ENCODE measurements around the gene CKLF. TPM values are rescaled to one million over a fixed set of nuclear protein-coding genes. Genes with fewer than 3 reads are reported as not detected.

The CKLF gene
- total RNA-seq, 2 donors from 2014 or later = 11.5 to 22.5 TPM

DNA sequence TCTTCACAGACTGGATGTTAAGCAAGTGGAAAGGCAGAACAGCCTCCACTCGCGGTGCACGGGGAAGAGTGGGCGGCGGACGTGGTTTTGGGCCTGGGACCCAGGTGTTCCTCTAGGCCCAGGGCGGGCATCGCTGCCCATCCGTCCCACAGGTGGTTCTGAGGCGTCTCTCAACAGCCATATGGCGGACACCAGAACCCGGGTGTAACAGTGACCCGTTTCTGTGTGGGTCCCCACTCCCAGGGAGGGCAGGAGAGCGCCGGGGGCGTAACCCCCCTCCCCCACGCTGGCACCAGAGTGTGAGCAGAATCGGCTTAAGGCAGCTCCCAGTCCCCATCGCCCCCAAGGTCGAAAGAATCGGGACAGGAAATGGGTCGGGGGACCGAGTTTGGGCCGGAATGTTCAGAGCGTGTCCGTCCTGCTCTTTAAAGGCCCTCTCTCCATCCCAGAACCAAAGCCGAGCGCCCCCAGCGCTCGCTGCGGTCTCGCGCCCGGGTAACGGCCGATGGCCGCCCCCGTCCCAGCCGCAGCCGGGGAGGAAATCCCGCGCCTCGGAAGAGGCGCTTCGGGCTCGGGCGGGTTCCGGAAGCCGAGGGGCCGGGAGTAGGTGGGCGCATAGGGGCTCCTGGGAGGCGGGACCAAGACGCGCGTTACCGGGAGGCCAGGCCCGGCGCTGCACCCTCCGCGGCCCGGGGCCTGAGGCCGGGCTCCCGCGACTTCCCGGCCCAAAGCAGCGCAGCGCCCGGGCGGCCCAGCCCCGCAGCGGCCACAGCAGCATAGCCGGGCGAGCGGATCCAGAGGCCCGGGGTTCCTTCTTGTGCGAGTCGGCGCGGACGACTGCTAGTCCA, 2.9 kb upstream of the CKLF start, which contains the start of gene TK2:
TK2 (minus strand) TSS at position 839 of the 848 bp plus-strand sequence; CDS start at position 778, 61 bp downstream.
- Histone ChIP-seq H3K4me3 (peak within 1 kb of the TSS; percentile 74 to 87), H3K4me1 (peaks cover 0 to 53% of the 10 kb centered on the region in 2 donors), H3K9me3 (no peaks in the 10 kb centered on the region), H3K27ac (peak within 1 kb of the TSS; percentile 97 to 98), H3K27me3 (no peaks in the 10 kb centered on the region), H3K36me3 (no peaks in the 10 kb centered on the region)
- peak; percentile 75 for DNase-seq (ENCODE audit: low spot score)
- TF ChIP-seq CTCF (IDR thresholded peaks at IDR 0.05) = peak in 1 of 2 donors; percentile 44

DNA sequence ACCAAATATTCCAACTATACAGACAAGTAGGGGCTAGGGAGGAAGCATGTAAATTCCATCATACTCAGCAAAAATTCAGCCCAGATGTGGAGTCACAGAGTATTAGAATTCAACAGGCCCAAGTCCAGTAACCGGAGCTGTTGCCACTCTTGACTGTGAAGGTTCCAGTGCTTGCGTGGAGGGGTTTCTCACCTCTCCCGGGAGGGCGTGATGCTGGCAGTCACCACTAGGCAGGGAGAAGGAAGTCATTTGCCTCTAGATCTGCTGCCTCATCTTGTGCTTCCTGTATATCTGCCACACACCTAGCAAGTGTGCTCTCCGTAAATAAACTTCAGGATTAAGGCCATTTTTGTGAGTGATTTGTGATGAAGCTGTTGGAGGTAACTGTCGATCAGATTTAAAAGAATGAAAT, 1.0 kb upstream of the CKLF start:
- Histone ChIP-seq H3K27me3 (no peaks in the 10 kb centered on the region), H3K4me3 (no peak overlapping the region), H3K27ac (peak overlapping the region; percentile 91), H3K36me3 (no peaks in the 10 kb centered on the region), H3K9me3 (no peaks in the 10 kb centered on the region), H3K4me1 (peaks cover 0 to 53% of the 10 kb centered on the region in 2 donors)
- DNase-seq (ENCODE audit: low spot score) = no peak
- TF ChIP-seq CTCF (IDR thresholded peaks at IDR 0.05) = no peak

DNA sequence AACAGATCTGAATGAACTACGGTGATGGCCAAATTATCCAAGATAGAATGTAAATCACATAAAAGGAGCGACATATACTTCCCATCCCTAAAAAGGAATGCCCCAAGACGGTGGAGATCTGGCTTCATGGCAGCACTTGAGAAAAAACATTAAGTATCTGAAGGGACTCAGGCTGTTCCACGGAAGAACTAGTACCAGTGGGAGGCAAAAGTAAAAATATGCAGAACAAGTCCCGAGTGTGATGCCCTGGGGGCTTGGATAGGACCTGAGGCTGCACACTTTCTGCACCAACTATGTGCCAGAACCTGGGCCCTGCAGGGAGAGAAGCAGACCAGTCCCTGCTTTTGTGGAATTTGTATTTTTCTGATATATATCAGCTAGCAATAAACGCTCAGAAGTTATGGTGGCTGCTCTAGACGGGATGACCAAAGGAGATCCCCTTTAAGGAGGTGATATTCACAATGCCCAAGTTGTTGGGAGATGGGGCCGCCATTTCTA, 539 bp upstream of the CKLF start:
- Histone ChIP-seq H3K4me1 (peaks cover 0 to 53% of the 10 kb centered on the region in 2 donors), H3K27ac (peak overlapping the region; percentile 91)
- TF ChIP-seq CTCF (IDR thresholded peaks at IDR 0.05) = no peak

GRCh38 chr16:66553223-66553622, 847 bp downstream of the CKLF start:
- peaks cover 0 to 44% of the 10 kb centered on the region in 2 donors for H3K4me1 ChIP-seq
- no peaks in the 10 kb centered on the region for H3K9me3 ChIP-seq
- H3K4me3 ChIP-seq = peak overlapping the region; percentile 47 to 61
- TF ChIP-seq CTCF (IDR thresholded peaks at IDR 0.05) = no peak
- DNase-seq (ENCODE audit: low spot score) = no peak
- no peaks in the 10 kb centered on the region for H3K36me3 ChIP-seq
- H3K27ac ChIP-seq = peak overlapping the region in 1 of 2 donors; percentile 91
- no peaks in the 10 kb centered on the region for H3K27me3 ChIP-seq

More for the DNA sequence above, 539 bp upstream of the CKLF start:
- no peak for DNase-seq (ENCODE audit: low spot score)
- H3K27me3 ChIP-seq = no peaks in the 10 kb centered on the region
- peak overlapping the region; percentile 47 to 61 for H3K4me3 ChIP-seq
- no peaks in the 10 kb centered on the region for H3K9me3 ChIP-seq
- no peaks in the 10 kb centered on the region for H3K36me3 ChIP-seq

DNA sequence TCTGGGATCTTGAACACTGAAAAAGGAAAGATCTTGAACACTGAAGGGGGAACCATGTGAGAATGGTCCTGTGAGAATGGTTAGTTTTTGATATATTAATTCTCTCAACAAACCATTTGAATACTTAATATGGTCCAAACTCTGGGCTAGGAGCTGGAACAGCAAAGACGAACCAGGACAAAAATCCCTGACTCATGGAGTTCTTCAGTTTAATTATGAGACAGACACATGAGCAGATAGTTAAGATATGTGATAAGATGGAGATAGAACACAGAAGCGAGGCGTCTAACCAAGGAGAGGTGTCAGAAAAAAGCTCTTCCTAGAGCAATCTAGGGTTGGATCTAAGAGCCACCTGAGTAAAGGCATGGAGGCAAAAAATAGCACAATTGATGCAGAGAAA, 1.6 kb downstream of the CKLF start:
- Histone ChIP-seq H3K9me3 (no peaks in the 10 kb centered on the region), H3K36me3 (no peaks in the 10 kb centered on the region), H3K4me3 (no peak overlapping the region), H3K27me3 (no peaks in the 10 kb centered on the region), H3K27ac (no peak overlapping the region), H3K4me1 (peaks cover 0 to 36% of the 10 kb centered on the region in 2 donors)
- TF ChIP-seq CTCF (IDR thresholded peaks at IDR 0.05) = no peak
- no peak for DNase-seq (ENCODE audit: low spot score)

Measured in right atrium auricular region (tissue), 2 donors.